ENCODE measurements around the gene MCTP1.

DNA sequence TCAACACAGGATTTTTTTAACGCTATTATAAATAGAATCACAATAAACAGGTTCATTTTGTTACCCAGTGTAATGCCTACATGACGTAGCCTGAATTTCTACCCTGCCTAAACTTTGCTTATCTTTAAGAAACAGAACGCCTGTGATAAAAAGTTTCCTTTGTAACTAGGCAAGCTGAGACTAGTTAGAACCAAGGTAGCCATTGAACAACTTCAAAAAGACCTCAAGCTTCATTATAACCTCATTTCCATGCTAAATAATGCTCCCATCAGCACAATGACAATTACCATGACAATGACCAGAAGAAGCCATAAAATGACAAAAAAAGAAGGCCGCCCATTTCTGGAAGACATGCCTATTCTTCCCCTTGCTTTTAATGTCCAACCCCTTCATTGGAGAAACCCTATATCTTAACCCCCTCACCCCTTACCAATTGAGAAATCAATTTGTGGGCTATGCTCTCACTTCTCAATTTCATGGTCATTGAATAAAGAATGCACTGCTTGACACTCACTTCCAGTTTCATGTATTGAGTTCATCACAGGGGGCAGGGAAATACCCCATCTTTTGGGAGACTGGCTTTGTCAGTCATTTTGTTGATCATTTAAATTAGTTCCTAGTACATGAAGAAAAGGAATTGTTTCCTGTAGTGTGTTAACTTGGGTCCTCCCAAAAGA, 276.8 kb downstream of the MCTP1 start:
- TF ChIP-seq, protein P1, sequence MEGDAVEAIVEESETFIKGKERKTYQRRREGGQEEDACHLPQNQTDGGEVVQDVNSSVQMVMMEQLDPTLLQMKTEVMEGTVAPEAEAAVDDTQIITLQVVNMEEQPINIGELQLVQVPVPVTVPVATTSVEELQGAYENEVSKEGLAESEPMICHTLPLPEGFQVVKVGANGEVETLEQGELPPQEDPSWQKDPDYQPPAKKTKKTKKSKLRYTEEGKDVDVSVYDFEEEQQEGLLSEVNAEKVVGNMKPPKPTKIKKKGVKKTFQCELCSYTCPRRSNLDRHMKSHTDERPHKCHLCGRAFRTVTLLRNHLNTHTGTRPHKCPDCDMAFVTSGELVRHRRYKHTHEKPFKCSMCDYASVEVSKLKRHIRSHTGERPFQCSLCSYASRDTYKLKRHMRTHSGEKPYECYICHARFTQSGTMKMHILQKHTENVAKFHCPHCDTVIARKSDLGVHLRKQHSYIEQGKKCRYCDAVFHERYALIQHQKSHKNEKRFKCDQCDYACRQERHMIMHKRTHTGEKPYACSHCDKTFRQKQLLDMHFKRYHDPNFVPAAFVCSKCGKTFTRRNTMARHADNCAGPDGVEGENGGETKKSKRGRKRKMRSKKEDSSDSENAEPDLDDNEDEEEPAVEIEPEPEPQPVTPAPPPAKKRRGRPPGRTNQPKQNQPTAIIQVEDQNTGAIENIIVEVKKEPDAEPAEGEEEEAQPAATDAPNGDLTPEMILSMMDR (IDR thresholded peaks at IDR 0.05) = no peak
- no peak for TF ChIP-seq POLR2A (IDR thresholded peaks at IDR 0.05)
- no peak for TF ChIP-seq EP300 (IDR thresholded peaks at IDR 0.05)

Data from tibial nerve (tissue), 4 donors.